Neural progenitor cell (in vitro differentiated cells): ENCODE results near the gene DIO3. TPM values are rescaled to one million over a fixed set of nuclear protein-coding genes. Genes with fewer than 3 reads are reported as not detected.

Source experiments
- DNase-seq: peaks from one replicate; pipeline ENCODE4 v3.0.0-alpha.2; 2016; ENCODE audit warnings: low spot score
- H2AFZ ChIP-seq: fragments of 200-600 bp; sonication (generic); replicated peaks from 2 replicates; pipeline ENCODE4 v1.6.1; 2016; ENCODE audit warnings: antibody characterized with exemption
- H3F3A ChIP-seq: fragments of 200-600 bp; sonication (generic); 2 replicates; pipeline ENCODE4 v1.6.1; 2016; ENCODE audit warnings: antibody characterized with exemption, low read depth
- H3K27ac ChIP-seq: fragments of 200-600 bp; sonication (generic); 2 replicates; pipeline ENCODE4 v1.5.1; 2016; ENCODE audit warnings: mild to moderate bottlenecking
- H3K27me3 ChIP-seq: fragments of 200-600 bp; sonication (generic); 2 replicates; pipeline ENCODE4 v1.6.1; 2016; ENCODE audit warnings: mild to moderate bottlenecking, moderate library complexity
- H3K36me3 ChIP-seq: fragments of 200-600 bp; sonication (generic); 2 replicates; pipeline ENCODE4 v1.5.1; 2016
- H3K4me1 ChIP-seq: fragments of 200-600 bp; sonication (generic); 2 replicates; pipeline ENCODE4 v1.6.1; 2016; ENCODE audit warnings: mixed run types
- H3K4me2 ChIP-seq: fragments of 200-600 bp; sonication (generic); 2 replicates; pipeline ENCODE4 v1.6.1; 2016
- H3K4me3 ChIP-seq: fragments of 200-600 bp; sonication (generic); 2 replicates; pipeline ENCODE4 v1.5.1; 2016
- H3K79me2 ChIP-seq: fragments of 200-600 bp; sonication (generic); 2 replicates; pipeline ENCODE4 v1.6.1; 2016; ENCODE audit warnings: low read depth
- H3K9ac ChIP-seq: fragments of 200-600 bp; sonication (generic); 2 replicates; pipeline ENCODE4 v1.6.1; 2016
- H3K9me3 ChIP-seq: fragments of 200-600 bp; sonication (generic); 2 replicates; pipeline ENCODE4 v1.5.1; 2016; ENCODE audit warnings: low read depth
- H4K20me1 ChIP-seq: fragments of 200-600 bp; sonication (generic); 2 replicates; pipeline ENCODE4 v1.6.1; 2016; ENCODE audit warnings: low read depth
- H3K27ac Mint-ChIP-seq: 3 replicates; pipeline ENCODE4 v1.8.0; 2021; ENCODE audit warnings: mixed read lengths
- H3K27me3 Mint-ChIP-seq: 2 replicates; pipeline ENCODE4 v1.8.0; 2022; ENCODE audit warnings: low read depth, mild to moderate bottlenecking, inconsistent platforms, moderate library complexity, mixed read lengths; ENCODE audit not compliant: insufficient read depth
- H3K36me3 Mint-ChIP-seq: 3 replicates; pipeline ENCODE4 v1.8.0; 2021; ENCODE audit warnings: mixed read lengths
- H3K4me1 Mint-ChIP-seq: 3 replicates; pipeline ENCODE4 v1.8.0; 2021; ENCODE audit warnings: mixed read lengths
- H3K4me3 Mint-ChIP-seq: 3 replicates; pipeline ENCODE4 v1.8.0; 2021; ENCODE audit warnings: mild to moderate bottlenecking, moderate library complexity, mixed read lengths
- H3K9me3 Mint-ChIP-seq: 3 replicates; pipeline ENCODE4 v1.8.0; 2020; ENCODE audit warnings: mixed read lengths
- CTCF ChIP-seq: fragments of 200-600 bp; sonication (generic); IDR thresholded peaks from 2 replicates; pipeline ENCODE4 v1.5.1; 2017; ENCODE audit warnings: antibody characterized with exemption, mild to moderate bottlenecking
- EZH2 ChIP-seq: fragments of 200-600 bp; sonication (generic); IDR thresholded peaks from 2 replicates; pipeline ENCODE4 v1.6.1; 2017; ENCODE audit warnings: antibody characterized with exemption, mild to moderate bottlenecking, moderate library complexity
- EZH2phosphoT487 ChIP-seq: fragments of 200-600 bp; sonication (generic); IDR thresholded peaks from 2 replicates; pipeline ENCODE4 v1.6.1; 2017; ENCODE audit warnings: antibody characterized with exemption
- total RNA-seq: library from RNA; depleted of rRNA; stranded (reverse); fragments of >200 nt; gene quantifications from 2 replicates; pipeline ENCODE4 v1.2.3, GENCODE V29; 2015; ENCODE audit warnings: low replicate concordance

DIO3 gene
- total RNA-seq, 1 donor from 2014 or later, result 0.90 TPM

- no peaks in the 10 kb centered on the region for H4K20me1 ChIP-seq
- peaks cover 6% of the 10 kb centered on the region for H3K27me3 Mint-ChIP-seq
- H3K4me3 ChIP-seq, result no peak overlapping the region
- no peaks in the 10 kb centered on the region for H3K27me3 ChIP-seq
- H3K27ac ChIP-seq, result no peak overlapping the region
- H3K9me3 ChIP-seq, result no peaks in the 10 kb centered on the region
- no peaks in the 10 kb centered on the region for H3K36me3 Mint-ChIP-seq
- H3K4me3 Mint-ChIP-seq, result no peak overlapping the region
- H3K79me2 ChIP-seq, result no peaks in the 10 kb centered on the region
- H3F3A ChIP-seq, result no peaks in the 10 kb centered on the region
- no peak overlapping the region for H2AFZ ChIP-seq
- no peaks in the 10 kb centered on the region for H3K36me3 ChIP-seq
- no peak for DNase-seq
- H3K27ac Mint-ChIP-seq, result no peak overlapping the region
- H3K4me2 ChIP-seq, result no peak overlapping the region
- TF ChIP-seq CTCF (no peak), EZH2 (no peak), EZH2phosphoT487 (no peak)
- H3K9ac ChIP-seq, result no peak overlapping the region
- peaks cover 6% of the 10 kb centered on the region for H3K4me1 Mint-ChIP-seq
- peaks cover 5% of the 10 kb centered on the region for H3K9me3 Mint-ChIP-seq
- H3K4me1 ChIP-seq, result peaks cover 8% of the 10 kb centered on the region
Measured at GRCh38 chr14:101593411-101594238, 32.3 kb downstream of the DIO3 start.

GRCh38 chr14:101594511-101595148 is 33.3 kb downstream of the DIO3 start:
- H3F3A ChIP-seq, result no peaks in the 10 kb centered on the region
- no peaks in the 10 kb centered on the region for H3K9me3 ChIP-seq
- H4K20me1 ChIP-seq, result no peaks in the 10 kb centered on the region
- Mint-ChIP-seq H3K4me3 (no peak overlapping the region), H3K36me3 (no peaks in the 10 kb centered on the region), H3K27ac (no peak overlapping the region), H3K9me3 (peaks cover 5% of the 10 kb centered on the region), H3K4me1 (no peaks in the 10 kb centered on the region), H3K27me3 (peaks cover 5% of the 10 kb centered on the region)
- H3K27ac ChIP-seq, result no peak overlapping the region
- H3K9ac ChIP-seq, result no peak overlapping the region
- H3K27me3 ChIP-seq, result no peaks in the 10 kb centered on the region
- no peak overlapping the region for H2AFZ ChIP-seq
- no peak for DNase-seq
- no peak overlapping the region for H3K4me2 ChIP-seq
- H3K36me3 ChIP-seq, result no peaks in the 10 kb centered on the region
- no peaks in the 10 kb centered on the region for H3K4me1 ChIP-seq
- no peak for TF ChIP-seq EZH2phosphoT487
- TF ChIP-seq CTCF, result no peak
- TF ChIP-seq EZH2, result no peak
- no peak overlapping the region for H3K4me3 ChIP-seq
- no peaks in the 10 kb centered on the region for H3K79me2 ChIP-seq

- Histone ChIP-seq H3K4me1 (no peaks in the 10 kb centered on the region), H3K79me2 (no peaks in the 10 kb centered on the region), H3K27ac (no peak overlapping the region), H3K9me3 (no peaks in the 10 kb centered on the region), H3K9ac (no peak overlapping the region), H3F3A (no peaks in the 10 kb centered on the region), H4K20me1 (no peaks in the 10 kb centered on the region), H3K4me3 (no peak overlapping the region), H3K4me2 (no peak overlapping the region), H2AFZ (no peak overlapping the region), H3K27me3 (no peaks in the 10 kb centered on the region), H3K36me3 (no peaks in the 10 kb centered on the region)
- no peak for DNase-seq
- Mint-ChIP-seq H3K36me3 (no peaks in the 10 kb centered on the region), H3K9me3 (peaks cover 5% of the 10 kb centered on the region), H3K4me3 (no peak overlapping the region), H3K27me3 (peaks cover 5% of the 10 kb centered on the region), H3K27ac (no peak overlapping the region), H3K4me1 (no peaks in the 10 kb centered on the region)
- TF ChIP-seq EZH2 (no peak), EZH2phosphoT487 (no peak), CTCF (no peak)
Measured at GRCh38 chr14:101595349-101595748, 34.1 kb downstream of the DIO3 start.
